ENCODE results near the gene TMEM115. TPM values are rescaled to one million over a fixed set of nuclear protein-coding genes. Genes with fewer than 3 reads are reported as not detected.

TMEM115 gene
- total and polyA plus RNA-seq, 9 donors: 23.0 to 31.3 (median 26.1) TPM

DNA sequence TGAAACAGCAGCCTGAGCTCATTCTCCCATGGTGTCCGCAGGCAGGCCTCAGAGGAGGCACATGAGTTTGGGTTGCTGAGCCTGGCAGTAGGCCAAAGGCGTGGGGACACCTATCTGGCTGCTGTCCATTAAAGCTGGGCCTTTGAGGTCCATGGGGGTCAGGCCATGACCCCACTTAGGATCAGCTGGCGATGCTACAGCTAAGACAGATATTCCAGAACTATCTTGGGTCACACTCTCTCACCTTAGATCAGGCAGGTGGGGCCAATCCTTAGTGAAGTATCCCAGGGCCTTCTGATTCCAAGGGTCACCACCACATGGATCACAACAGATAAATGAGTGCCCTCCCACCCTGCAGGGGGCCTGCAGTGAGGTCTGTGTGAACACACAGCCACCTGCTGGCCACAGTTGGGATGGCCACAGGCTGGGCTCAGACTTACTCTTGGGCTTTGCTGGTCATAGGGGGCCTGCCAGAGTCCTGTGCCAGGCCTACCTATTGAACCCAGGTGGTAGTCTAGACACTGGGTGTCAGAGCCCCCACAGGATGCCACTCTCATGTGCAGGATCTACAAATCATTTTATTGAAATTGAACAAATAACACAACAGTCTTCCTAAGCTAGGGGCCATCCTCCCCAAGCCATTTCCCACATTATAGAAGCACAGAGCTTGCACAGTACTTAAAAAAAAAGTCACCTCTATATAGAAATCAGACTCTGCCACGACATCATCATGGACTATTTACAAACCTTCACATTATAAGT lies 34.8 kb downstream of the TMEM115 start:
- DNase-seq: peak; percentile 80
- H3K4me3 ChIP-seq (ENCODE audit: low read length): no peak overlapping the region

GRCh38 chr3:50323614-50324199 lies 35.6 kb downstream of the TMEM115 start:
- peak; percentile 64 for DNase-seq
- peaks cover 69% of the 10 kb centered on the region for H3K4me1 ChIP-seq (ENCODE audit: control insufficient read depth, insufficient read depth, low read length)
- H3K27ac ChIP-seq (ENCODE audit: low read length): peak overlapping the region; percentile 96
- H3K36me3 ChIP-seq (ENCODE audit: control insufficient read depth, insufficient read depth, low read length): peaks cover 28% of the 10 kb centered on the region
- H3K27me3 ChIP-seq (ENCODE audit: control insufficient read depth, insufficient read depth, low read length): no peaks in the 10 kb centered on the region
- no peaks in the 10 kb centered on the region for H3K9me3 ChIP-seq (replicated peaks; ENCODE audit: control insufficient read depth, low read depth, low read length)
- 54% methylated on average over 4 of the region's 5 CpGs for WGBS (ENCODE audit: insufficient coverage)
- H3K4me3 ChIP-seq (ENCODE audit: low read length): no peak overlapping the region

More for the DNA sequence above, 34.8 kb downstream of the TMEM115 start:
- Histone ChIP-seq H3K27me3 (ENCODE audit: control insufficient read depth, insufficient read depth, low read length) (no peaks in the 10 kb centered on the region), H3K36me3 (ENCODE audit: control insufficient read depth, insufficient read depth, low read length) (peaks cover 23% of the 10 kb centered on the region), H3K9me3 (replicated peaks; ENCODE audit: control insufficient read depth, low read depth, low read length) (no peaks in the 10 kb centered on the region), H3K27ac (ENCODE audit: low read length) (peak overlapping the region; percentile 96), H3K4me1 (ENCODE audit: control insufficient read depth, insufficient read depth, low read length) (peaks cover 62% of the 10 kb centered on the region)
- 71% methylated on average over 3 of the region's 4 CpGs for WGBS (ENCODE audit: insufficient coverage)

DNA sequence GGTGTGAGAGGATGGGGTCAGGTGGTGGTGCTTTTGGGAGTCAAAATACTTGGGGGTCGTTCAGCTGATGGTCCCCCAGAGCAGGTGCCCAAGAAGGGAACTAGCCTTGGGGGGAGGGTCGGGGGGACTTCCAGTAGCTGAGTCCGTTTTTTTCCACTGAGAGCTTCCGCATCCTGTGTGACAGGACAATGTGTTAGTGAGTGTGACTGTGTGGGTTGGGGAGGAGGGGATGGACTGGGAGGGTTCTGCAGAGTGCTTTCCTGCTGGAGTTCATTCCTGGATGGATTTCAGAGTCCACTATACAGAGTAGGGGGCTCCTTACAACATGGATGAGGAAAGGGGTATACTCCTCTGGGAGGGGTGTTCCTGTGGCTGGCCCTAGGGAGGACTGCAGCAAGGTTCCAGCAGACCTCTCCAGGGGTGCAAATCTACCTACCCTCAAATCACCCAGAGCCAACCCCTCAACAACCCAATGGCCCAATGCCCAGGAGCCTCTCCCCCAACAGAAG lies 36.2 kb downstream of the TMEM115 start:
- Histone ChIP-seq H3K4me1 (ENCODE audit: control insufficient read depth, insufficient read depth, low read length) (peaks cover 69% of the 10 kb centered on the region), H3K4me3 (ENCODE audit: low read length) (no peak overlapping the region)

DNA sequence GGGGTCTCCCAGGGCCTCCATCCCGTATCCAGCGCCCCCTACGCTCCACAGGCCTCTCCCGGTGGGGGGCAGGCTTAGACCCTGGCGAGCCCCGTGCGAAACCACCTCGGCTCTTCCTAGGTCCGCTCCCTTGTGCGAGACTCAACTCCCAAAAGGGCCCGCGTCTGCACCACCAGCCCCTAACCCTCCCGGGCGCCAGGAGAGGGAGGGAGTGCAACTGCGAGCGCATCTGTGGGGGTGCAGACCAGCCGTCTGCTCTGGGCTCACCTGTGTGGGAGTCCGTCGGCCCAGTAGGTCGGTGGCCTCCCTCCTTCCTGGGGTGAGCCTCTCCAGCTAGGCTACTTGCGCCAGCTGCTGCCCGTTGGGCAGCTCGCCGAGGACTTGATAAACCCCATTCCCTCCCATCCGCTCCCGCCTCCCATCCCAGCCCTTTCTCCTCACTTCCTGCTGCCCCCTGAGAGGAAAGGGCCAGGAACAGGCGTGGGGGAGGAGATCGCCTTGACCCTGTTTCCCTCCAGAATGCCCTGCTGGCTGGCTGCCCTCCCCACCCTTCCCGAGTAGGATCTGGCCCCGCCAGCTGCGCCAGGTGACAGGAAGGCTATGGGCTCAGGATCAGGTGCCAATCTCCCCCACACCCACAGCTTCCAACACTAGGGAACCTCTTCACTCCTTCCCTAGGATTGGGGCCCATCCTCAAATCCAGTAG lies 36.8 kb downstream of the TMEM115 start, which contains the start of gene HYAL2:
TSS of gene HYAL2 (minus strand) at position 360 of the 706 bp plus-strand sequence. CDS start 2,256 bp downstream, outside the sequence.
- no peaks in the 10 kb centered on the region for H3K27me3 ChIP-seq (ENCODE audit: control insufficient read depth, insufficient read depth, low read length)
- H3K36me3 ChIP-seq (ENCODE audit: control insufficient read depth, insufficient read depth, low read length): peaks cover 40% of the 10 kb centered on the region
- peak; percentile 51 for DNase-seq
- H3K9me3 ChIP-seq (replicated peaks; ENCODE audit: control insufficient read depth, low read depth, low read length): no peaks in the 10 kb centered on the region
- H3K27ac ChIP-seq (ENCODE audit: low read length): peak within 1 kb of the TSS; percentile 96
- H3K4me1 ChIP-seq (ENCODE audit: control insufficient read depth, insufficient read depth, low read length): peaks cover 73% of the 10 kb centered on the region
- WGBS (ENCODE audit: insufficient coverage): 29% methylated on average over 11 of the region's 31 CpGs
- peak within 1 kb of the TSS; percentile 74 for H3K4me3 ChIP-seq (ENCODE audit: low read length)

More for the DNA sequence above, 36.2 kb downstream of the TMEM115 start:
- Histone ChIP-seq H3K9me3 (replicated peaks; ENCODE audit: control insufficient read depth, low read depth, low read length) (no peaks in the 10 kb centered on the region), H3K36me3 (ENCODE audit: control insufficient read depth, insufficient read depth, low read length) (peaks cover 34% of the 10 kb centered on the region), H3K27ac (ENCODE audit: low read length) (peak overlapping the region; percentile 96), H3K27me3 (ENCODE audit: control insufficient read depth, insufficient read depth, low read length) (no peaks in the 10 kb centered on the region)
- WGBS (ENCODE audit: insufficient coverage): 16% methylated on average over 3 of the region's 4 CpGs
- peak; percentile 81 for DNase-seq

- Histone ChIP-seq H3K4me3 (ENCODE audit: low read length) (peak overlapping the region; percentile 74), H3K27me3 (ENCODE audit: control insufficient read depth, insufficient read depth, low read length) (no peaks in the 10 kb centered on the region), H3K4me1 (ENCODE audit: control insufficient read depth, insufficient read depth, low read length) (peaks cover 73% of the 10 kb centered on the region), H3K36me3 (ENCODE audit: control insufficient read depth, insufficient read depth, low read length) (peaks cover 44% of the 10 kb centered on the region), H3K9me3 (replicated peaks; ENCODE audit: control insufficient read depth, low read depth, low read length) (no peaks in the 10 kb centered on the region), H3K27ac (ENCODE audit: low read length) (peak overlapping the region; percentile 96)
- 1% methylated on average over 13 of the region's 14 CpGs for WGBS (ENCODE audit: insufficient coverage)
- no peak for DNase-seq
These were observed 37.3 kb downstream of the TMEM115 start for GRCh38 chr3:50322115-50322385.

DNA sequence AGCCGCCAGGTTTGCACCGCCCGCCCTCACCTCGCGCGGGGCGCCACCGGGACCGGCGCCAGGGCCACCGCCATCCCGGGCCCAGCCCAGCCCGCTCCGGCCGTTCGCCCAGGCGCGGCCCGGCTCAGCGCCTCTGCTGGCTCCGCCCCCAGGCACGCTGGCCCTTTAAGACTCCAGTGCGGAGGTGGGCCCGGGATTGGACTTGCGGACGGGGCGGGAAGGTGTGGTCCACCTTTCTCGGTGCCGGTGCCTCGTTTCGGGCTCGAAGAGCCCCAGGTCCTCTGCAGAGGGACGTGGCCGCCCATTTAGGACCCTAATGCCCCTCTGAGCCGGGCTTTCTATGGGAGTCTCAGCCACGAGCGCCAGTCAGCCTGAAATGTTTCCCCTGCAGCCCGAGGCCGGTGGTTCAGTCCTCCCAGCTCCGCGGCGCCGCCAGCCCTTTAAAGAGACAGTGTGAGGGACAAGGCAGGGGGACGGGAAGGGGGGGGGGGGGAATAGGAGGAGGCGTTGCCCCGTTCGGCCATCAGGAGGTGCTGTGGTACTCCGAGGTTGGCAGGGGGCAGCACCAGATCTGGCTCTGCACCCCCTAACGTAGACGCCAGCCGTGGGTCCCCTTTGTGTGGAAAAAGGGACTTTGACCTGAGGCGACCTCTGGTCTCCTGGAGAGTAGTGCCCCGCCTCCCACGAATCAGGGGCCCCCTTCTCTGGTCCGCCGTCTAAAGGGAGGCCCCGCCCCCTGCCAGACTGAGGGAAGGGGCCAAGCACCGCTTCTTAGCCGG lies 37.8 kb downstream of the TMEM115 start:
- peak overlapping the region; percentile 74 for H3K4me3 ChIP-seq (ENCODE audit: low read length)
- DNase-seq: peak; percentile 96
- WGBS (ENCODE audit: insufficient coverage): under 1% methylated on average over 41 of the region's 59 CpGs
- peak overlapping the region; percentile 96 for H3K27ac ChIP-seq (ENCODE audit: low read length)
- H3K27me3 ChIP-seq (ENCODE audit: control insufficient read depth, insufficient read depth, low read length): no peaks in the 10 kb centered on the region
- peaks cover 50% of the 10 kb centered on the region for H3K36me3 ChIP-seq (ENCODE audit: control insufficient read depth, insufficient read depth, low read length)
- H3K4me1 ChIP-seq (ENCODE audit: control insufficient read depth, insufficient read depth, low read length): peaks cover 70% of the 10 kb centered on the region
- no peaks in the 10 kb centered on the region for H3K9me3 ChIP-seq (replicated peaks; ENCODE audit: control insufficient read depth, low read depth, low read length)

GRCh38 chr3:50320853-50321335 lies 38.4 kb downstream of the TMEM115 start:
- peak overlapping the region; percentile 74 for H3K4me3 ChIP-seq (ENCODE audit: low read length)
- peak overlapping the region; percentile 96 for H3K27ac ChIP-seq (ENCODE audit: low read length)
- 0% methylated on average over 23 of the region's 45 CpGs for WGBS (ENCODE audit: insufficient coverage)
- peaks cover 51% of the 10 kb centered on the region for H3K36me3 ChIP-seq (ENCODE audit: control insufficient read depth, insufficient read depth, low read length)
- DNase-seq: peak; percentile 92
- H3K27me3 ChIP-seq (ENCODE audit: control insufficient read depth, insufficient read depth, low read length): no peaks in the 10 kb centered on the region
- peaks cover 70% of the 10 kb centered on the region for H3K4me1 ChIP-seq (ENCODE audit: control insufficient read depth, insufficient read depth, low read length)
- H3K9me3 ChIP-seq (replicated peaks; ENCODE audit: control insufficient read depth, low read depth, low read length): no peaks in the 10 kb centered on the region

DNA sequence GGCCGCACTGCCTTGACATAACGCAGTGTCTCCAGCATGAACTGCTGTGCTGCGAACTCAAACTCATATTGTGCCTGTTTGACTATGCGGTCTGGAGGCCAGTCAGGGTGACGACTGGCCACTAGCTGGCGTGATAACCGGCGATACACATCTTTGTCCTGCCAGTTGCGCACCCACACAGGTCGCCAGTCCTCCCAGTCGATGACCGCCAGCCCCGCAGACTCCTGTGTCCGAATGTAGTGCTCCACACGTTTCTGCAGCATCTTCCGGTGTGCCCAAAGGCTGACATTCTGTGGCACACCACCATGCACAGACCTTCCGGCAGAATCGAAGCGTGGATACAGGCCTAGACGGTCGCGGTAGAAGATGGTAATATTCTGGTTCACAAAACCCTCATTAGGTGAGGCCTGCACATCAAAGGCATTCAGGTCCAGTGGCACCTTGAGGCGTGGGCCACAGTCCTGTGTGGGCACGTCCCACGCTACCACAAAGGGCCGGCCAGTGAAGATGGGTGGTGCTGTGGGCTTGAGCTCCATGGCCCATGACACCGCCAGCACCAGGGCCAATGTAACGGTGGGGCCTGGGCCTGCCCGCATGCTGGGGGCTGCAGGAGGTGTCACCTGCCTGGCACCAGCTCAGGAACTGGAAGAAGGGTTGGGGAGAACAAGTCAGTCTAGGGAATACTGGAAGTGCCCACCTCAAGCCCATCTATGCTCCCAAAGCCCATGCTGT lies 39.3 kb downstream of the TMEM115 start:
- Histone ChIP-seq H3K27me3 (ENCODE audit: control insufficient read depth, insufficient read depth, low read length) (no peaks in the 10 kb centered on the region), H3K27ac (ENCODE audit: low read length) (peak overlapping the region; percentile 85), H3K4me3 (ENCODE audit: low read length) (peak overlapping the region; percentile 74), H3K36me3 (ENCODE audit: control insufficient read depth, insufficient read depth, low read length) (peaks cover 49% of the 10 kb centered on the region), H3K4me1 (ENCODE audit: control insufficient read depth, insufficient read depth, low read length) (peaks cover 67% of the 10 kb centered on the region), H3K9me3 (replicated peaks; ENCODE audit: control insufficient read depth, low read depth, low read length) (no peaks in the 10 kb centered on the region)
- DNase-seq: peak; percentile 10
- WGBS (ENCODE audit: insufficient coverage): 76% methylated on average over 29 of the region's 29 CpGs
